KG1 (cell line): Measurements from ENCODE around the gene LIMA1.
"Not testable (repeated sequence)": the region's sequence is repeated elsewhere in the genome, so short reads cannot be mapped to it uniquely, and the experiment has no call there.

Source experiments
- DNase-seq: peaks from one replicate; lab custom pipeline; 2025; lab: John Stamatoyannopoulos, UW

The LIMA1 gene

GRCh38 chr12:50283229-50283923 lies at the start of gene LIMA1:
LIMA1 (minus strand) TSS chr12:50283520; CDS start chr12:50248751, 34,769 bp downstream.
- peak; percentile 77 for DNase-seq

DNA sequence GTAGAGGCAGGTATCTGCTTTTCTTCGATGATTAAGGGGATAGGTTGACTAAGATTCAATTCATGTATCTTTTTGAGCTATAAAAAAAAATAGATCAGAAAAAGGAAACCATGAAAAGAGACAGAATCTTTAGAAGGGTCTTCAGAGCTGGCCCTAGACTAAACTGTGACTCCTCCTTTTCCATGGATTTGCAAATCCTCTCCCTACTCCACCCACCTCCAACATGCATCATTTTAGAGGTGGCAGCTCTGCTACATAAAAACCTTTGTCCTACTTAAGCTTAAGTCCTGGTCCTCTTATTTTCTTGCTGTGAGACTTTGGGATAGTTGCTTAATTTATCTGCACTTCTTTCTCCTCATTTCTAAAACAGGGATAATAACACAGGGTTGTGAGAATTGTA lies 48.4 kb upstream of the LIMA1 start:
- no peak for DNase-seq

- DNase-seq: not testable (repeated sequence)
Observed at GRCh38 chr12:50328664-50329063, 45.3 kb upstream of the LIMA1 start.

GRCh38 chr12:50326590-50327284 lies 43.4 kb upstream of the LIMA1 start:
- DNase-seq: no peak

- DNase-seq: no peak
Observed at GRCh38 chr12:50325890-50326391, 42.6 kb upstream of the LIMA1 start.

DNA sequence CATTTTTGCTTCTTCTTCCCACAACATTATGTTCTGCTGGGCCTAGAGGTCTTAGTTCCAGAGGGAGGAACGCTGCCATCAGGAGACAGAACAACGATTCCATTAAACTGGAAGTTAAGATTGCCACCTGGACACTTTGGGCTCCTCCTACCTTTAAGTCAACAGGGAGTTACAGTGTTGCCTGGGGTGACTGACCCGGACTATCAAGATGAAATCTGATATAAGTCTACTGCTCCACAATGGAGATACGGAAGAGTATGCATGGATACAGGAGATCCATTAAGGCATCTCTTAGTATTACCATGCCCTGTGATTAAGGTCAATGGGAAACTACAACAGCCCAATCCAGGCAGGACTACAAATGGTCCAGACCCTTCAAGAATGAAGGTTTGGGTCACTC lies 41.5 kb upstream of the LIMA1 start:
- not testable (repeated sequence) for DNase-seq

GRCh38 chr12:50324077-50324476 lies 40.8 kb upstream of the LIMA1 start:
- not testable (repeated sequence) for DNase-seq

- no peak for DNase-seq
Observed at GRCh38 chr12:50322206-50322605, 38.9 kb upstream of the LIMA1 start.

DNA sequence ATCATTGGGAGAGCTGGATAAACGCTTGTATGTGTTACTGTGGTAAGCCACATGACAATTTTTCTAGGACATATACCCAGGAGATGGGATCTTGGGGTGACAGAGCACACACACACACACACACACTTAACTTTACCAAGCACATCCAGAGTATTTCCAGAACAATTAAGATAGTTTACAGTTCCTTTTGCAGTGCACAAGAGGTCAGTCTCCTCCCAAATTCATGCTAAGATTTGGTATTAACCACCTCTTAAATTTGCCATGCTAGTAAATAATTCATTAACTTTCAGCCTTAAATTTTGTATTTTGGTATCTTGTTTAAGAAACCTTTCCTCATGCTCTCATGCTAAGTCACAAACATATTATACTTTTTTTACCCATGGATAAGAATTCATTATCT lies 33.9 kb upstream of the LIMA1 start:
- DNase-seq: no peak

- DNase-seq: no peak
Observed at GRCh38 chr12:50315803-50316202, 32.5 kb upstream of the LIMA1 start.

DNA sequence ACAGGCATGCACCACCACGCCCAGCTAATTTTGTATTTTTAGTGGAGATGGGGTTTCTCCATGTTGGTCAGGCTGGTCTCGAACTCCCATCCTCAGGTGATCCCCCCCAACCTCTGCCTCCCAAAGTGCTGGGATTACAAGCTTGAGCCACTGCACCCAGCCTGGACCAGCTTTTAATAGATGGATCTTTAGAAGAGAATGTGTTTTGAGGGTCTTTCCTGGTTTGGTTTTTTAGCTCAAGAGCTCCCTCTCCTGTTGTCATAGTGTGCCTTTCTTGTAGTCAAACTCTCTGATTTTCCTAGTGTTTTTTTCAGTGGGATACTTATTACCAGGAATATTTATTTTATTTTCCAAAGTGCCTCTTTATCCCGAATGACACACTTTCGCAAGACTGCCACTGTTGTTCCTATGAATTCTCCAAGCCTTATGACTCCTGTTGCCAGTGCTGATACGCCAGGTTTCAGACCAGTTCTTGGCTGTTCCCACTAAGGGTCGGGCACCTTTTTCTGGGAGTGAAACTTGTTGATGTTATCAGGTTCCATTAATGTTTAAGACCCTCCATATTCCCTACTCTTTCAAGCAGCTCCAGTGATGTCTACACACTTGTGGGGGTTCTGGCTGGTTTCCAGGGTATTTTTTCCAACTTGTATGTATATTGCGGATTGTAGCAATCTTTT lies 31.5 kb upstream of the LIMA1 start:
- no peak for DNase-seq

- not testable (repeated sequence) for DNase-seq
Observed at GRCh38 chr12:50313971-50314370, 30.7 kb upstream of the LIMA1 start.

DNA sequence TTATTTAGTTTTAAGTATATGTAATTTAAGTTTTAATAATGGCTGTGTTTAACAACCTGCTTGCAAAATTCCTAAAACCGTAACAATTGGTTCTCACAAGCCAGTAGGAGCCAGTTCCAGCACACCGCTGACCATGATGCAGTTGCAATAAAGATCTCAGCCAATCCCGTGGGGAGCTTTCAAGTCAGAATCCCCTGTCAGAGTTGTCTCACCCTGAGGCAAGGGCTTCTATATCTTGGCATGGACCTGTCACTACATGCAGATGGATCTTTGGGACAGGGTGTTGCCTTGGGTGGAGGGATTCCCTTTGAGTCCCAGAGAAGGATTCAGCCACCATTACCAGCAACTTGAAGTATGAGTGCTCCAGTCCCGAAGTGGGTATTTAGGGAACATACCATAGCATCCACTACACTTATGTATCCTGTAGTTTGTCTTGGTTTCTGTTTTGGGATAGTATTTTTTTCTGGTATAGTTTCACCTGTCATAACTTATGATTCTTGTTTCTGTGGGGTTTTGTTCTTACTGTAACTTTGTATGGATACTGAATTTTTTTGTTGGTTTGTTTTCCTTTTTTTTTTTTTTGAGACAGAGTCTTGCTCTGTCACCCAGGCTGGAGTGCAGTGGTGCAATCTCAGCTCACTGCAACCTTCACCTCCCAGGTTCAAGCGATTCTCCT lies 30.1 kb upstream of the LIMA1 start:
- DNase-seq: no peak

- not testable (repeated sequence) for DNase-seq
Observed at GRCh38 chr12:50311858-50312609, 28.7 kb upstream of the LIMA1 start.

DNA sequence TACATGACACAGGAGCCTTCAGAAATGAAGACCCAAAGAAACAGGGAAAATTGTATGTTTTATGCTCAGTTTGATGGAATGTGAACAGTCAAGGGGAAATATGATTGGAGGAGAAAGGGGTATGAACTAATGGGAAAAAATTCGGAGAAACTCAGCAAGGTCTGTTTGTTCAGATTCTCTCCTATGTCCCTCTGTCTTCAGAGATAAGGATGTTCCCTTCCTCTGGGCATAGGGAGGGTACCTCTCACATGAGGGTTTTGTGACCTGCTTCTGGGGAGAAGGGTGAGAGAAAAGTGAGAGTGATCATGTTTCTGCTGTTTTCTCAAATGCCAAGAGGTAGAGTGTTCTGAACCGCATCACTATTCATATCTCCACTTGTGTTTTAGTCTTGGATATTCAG lies 26.6 kb upstream of the LIMA1 start:
- DNase-seq: no peak

- no peak for DNase-seq
Observed at GRCh38 chr12:50302686-50303085, 19.4 kb upstream of the LIMA1 start.

DNA sequence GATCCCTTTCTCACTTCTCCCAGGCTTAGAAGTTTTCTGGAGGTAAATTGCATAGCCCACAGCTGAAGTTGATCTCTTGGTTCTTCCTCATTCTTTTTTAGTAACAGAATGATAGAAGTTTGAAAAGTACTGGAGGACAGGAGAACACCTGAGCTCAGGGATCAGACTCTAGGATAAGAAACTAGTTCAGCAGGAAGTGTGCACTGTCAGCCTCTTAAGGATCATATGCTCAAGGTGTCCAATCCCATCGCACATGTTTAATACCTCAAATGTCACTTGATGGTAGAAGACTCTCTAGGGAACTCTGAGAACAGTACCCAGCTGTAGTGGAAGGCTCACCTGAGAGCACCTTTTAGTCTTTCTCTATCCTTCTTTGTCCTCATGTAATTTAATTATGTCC lies 14.7 kb upstream of the LIMA1 start:
- DNase-seq: no peak

- no peak for DNase-seq
Observed at GRCh38 chr12:50297027-50297426, 13.7 kb upstream of the LIMA1 start.

DNA sequence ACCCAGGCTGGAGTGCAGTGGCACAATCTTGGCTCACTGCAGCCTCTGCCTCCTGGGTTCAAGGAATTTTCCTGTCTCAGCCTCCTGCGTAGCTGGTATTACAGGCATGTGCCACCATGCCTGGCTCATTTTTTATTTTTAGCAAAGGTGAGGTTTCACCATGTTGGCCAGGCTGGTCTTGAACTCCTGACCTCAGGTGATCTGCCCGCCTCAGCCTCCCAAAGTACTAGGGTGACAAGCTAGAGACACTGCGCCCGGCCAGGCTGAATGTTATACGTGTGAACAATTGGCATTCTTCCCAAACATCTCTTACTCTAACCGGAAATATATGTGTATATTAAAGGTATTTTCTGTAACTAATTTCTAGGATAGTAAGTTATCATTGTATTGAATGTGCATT lies 13.2 kb upstream of the LIMA1 start:
- DNase-seq: no peak

DNA sequence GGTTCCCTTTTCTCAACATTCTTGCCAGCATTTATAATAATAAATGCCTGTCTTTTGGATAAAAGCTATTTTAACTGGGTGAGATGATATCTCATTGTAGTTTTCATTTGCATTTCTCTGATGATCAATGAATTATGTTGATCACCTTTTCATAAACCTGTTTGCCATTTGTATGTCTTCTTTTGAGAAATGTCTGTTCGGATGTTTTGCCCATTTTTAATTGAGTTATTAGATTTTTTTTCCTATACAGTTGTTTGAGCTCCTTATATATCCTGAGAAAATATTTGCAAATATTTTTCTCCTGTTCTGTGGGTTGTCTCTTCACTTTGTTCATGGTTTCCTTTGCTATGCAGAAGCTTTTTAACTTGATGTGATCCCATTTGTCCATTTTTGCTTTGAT lies 8.1 kb upstream of the LIMA1 start:
- no peak for DNase-seq

- DNase-seq: not testable (repeated sequence)
Observed at GRCh38 chr12:50290692-50291091, 7.4 kb upstream of the LIMA1 start.

- no peak for DNase-seq
Observed at GRCh38 chr12:50287271-50287670, 4.0 kb upstream of the LIMA1 start.
